ENCODE data around the gene PGBD5.

PGBD5 gene

DNA sequence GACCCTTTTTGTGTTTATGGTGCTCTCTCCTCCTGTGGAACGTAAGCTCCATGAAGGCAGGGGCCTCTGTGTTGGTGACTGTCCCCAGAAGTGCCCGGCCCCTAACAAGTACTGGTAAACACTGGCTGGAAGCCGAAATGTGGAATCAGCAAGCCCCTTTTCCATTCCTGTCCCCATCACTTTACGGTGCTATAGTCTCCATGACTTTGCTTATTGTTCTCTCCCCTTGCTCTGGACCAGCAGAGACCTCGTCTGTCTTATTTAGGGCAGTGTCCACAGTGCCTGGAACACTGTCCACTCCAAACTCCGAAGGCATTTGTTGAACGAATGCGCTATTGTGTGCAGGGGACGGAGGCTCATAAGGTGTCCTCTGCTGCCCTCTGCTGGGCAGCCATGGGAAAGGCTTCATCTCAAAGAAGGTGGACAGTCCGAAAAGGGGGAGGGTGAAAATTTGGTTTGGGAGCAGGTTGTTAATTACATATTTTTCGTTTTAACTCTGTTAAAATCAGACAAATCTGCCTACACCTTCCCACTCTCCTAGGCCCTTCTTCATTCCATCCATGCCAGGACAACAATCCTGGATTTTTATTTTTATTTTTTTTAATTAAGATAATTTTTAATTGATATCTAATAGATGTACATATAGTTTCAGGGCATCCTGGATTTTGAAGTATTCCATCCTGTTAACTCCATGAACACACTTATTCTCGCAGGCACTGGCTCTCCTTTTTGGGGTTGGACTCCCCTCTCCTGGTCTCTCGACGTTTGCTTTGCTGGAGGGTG lies 115.6 kb downstream of the PGBD5 start:
- in situ Hi-C loops (cut with MboI; ENCODE audit: low sequenced_read_pairs): loop anchor here (25.0 kb wide), 2 partner anchors 648 to 1048 kb away; partner anchors contain the start of gene RAB4A

DNA sequence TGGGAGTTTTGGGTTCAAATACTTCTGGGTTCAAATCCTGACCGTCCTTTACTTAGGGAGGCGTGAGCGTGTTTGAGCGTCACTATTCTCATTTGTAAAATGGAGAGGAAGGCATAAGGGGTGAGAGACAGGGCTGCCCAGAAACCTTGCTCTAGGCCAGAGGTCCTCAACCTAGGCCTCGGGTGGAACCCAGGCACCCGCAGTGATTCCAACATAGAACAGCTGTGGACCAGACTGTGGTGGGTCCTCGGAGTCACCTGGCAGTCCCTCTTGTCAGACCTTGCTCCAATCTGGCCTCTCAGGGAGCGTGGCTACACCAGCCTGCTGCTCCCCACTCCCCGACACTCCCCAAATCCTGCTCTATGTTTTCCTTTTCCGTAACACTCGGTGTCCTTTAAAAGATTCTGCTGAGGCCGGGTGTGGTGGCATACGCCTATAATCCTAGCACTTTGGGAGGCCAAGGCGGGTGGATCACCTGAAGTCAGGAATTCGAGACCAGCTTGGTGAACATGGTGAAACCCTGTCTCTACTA lies 116.4 kb downstream of the PGBD5 start:
- in situ Hi-C loops (cut with MboI; ENCODE audit: low sequenced_read_pairs): loop anchor here (25.0 kb wide), 2 partner anchors 647 to 1047 kb away; partner anchors contain the start of gene RAB4A

- in situ Hi-C loops (cut with MboI; ENCODE audit: low sequenced_read_pairs): loop anchor here (25.0 kb wide), 2 partner anchors 647 to 1047 kb away; partner anchors contain the start of gene RAB4A
Measured at GRCh38 chr1:230308821-230309220, 117.3 kb downstream of the PGBD5 start.

GRCh38 chr1:230308039-230308438 lies 118.1 kb downstream of the PGBD5 start:
- in situ Hi-C loops (cut with MboI; ENCODE audit: low sequenced_read_pairs): loop anchor here (25.0 kb wide), 2 partner anchors 646 to 1046 kb away; partner anchors contain the start of gene RAB4A

DNA sequence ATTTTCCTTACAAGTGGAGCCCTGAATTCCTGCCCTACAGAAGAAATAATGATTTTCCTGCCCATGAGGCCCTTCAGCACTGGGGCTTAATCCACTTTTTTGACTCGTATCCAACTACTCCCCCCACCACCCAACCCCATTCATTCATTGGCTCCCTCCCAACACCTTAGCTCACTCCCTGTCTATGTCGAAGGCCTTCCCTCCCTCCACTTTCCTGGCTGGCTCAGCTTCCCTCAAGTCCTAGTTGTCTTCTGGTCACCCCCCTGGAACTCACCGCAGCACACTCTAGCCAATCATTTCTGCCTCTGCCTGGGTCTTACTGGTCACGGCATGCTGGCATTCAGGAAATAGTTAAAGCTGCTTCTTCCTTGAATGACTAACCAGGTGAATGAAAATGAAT lies 118.9 kb downstream of the PGBD5 start:
- in situ Hi-C loops (cut with MboI; ENCODE audit: low sequenced_read_pairs): loop anchor here (25.0 kb wide), 2 partner anchors 645 to 1045 kb away; partner anchors contain the start of gene RAB4A

- in situ Hi-C loops (cut with MboI; ENCODE audit: low sequenced_read_pairs): loop anchor here (25.0 kb wide), 2 partner anchors 644 to 1044 kb away; partner anchors contain the start of gene RAB4A
Measured at GRCh38 chr1:230306169-230306568, 120.0 kb downstream of the PGBD5 start.

- in situ Hi-C loops (cut with MboI; ENCODE audit: low sequenced_read_pairs): loop anchor here (25.0 kb wide), 2 partner anchors 642 to 1042 kb away; partner anchors contain the start of gene RAB4A
Measured at GRCh38 chr1:230303822-230304221, 122.3 kb downstream of the PGBD5 start.

- in situ Hi-C loops (cut with MboI; ENCODE audit: low sequenced_read_pairs): loop anchor here (25.0 kb wide), 2 partner anchors 641 to 1041 kb away; partner anchors contain the start of gene RAB4A
Measured at GRCh38 chr1:230303069-230303468, 123.1 kb downstream of the PGBD5 start.

GRCh38 chr1:230301822-230302221 lies 124.3 kb downstream of the PGBD5 start:
- in situ Hi-C loops (cut with MboI; ENCODE audit: low sequenced_read_pairs): loop anchor here (25.0 kb wide), 2 partner anchors 640 to 1040 kb away; partner anchors contain the start of gene RAB4A

GRCh38 chr1:230301322-230301721 lies 124.8 kb downstream of the PGBD5 start:
- in situ Hi-C loops (cut with MboI; ENCODE audit: low sequenced_read_pairs): loop anchor here (25.0 kb wide), 2 partner anchors 639 to 1039 kb away; partner anchors contain the start of gene RAB4A

DNA sequence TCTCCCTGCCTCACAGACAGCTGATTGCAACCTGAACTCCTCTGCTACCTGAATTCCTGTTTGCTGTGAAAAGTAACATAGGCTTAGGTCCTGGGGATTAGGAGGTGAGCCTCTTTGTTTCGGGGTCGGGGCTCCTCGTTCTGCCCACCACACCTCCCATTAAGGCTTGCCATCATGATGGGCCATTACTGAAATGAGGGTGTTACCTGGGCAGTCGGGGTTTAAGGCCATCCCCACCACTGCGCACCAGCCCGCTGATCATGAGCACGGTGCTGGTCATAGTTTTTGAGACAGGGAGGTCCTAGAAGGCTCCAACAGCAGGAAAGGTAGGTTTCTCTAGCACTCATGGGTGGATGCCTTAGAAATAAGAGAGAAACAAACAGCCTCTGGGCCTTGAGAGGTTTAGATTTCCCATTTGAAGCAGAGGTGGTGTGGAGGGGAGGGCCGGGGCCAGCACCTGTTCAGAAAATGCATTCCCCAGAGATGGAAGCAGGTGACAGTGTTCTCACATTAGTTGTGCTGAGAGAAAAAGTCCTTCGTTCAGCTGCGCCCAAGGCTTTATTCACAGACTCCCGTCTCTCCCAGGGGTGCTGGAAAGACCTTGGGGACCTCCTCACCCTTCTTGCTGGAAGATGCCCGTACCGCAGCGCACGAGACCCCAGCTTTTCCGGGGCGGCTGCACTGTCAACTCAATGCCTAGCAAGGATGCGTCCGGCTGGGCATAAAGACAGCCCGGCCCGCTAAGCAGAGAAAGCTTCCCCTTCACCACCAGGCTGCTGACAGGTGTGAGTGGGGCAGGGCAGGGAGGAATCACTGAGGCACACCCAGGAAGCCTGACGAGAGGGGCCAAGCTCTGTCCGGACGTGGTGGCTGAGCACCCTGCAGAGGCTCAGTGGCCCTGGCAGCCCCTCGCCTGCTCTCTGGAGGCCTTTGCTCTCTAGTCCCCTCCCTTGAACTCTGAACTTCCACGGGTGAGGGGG lies 125.5 kb downstream of the PGBD5 start:
- in situ Hi-C loops (cut with MboI; ENCODE audit: low sequenced_read_pairs): loop anchor here (25.0 kb wide), 2 partner anchors 638 to 1038 kb away; partner anchors contain the start of gene RAB4A

DNA sequence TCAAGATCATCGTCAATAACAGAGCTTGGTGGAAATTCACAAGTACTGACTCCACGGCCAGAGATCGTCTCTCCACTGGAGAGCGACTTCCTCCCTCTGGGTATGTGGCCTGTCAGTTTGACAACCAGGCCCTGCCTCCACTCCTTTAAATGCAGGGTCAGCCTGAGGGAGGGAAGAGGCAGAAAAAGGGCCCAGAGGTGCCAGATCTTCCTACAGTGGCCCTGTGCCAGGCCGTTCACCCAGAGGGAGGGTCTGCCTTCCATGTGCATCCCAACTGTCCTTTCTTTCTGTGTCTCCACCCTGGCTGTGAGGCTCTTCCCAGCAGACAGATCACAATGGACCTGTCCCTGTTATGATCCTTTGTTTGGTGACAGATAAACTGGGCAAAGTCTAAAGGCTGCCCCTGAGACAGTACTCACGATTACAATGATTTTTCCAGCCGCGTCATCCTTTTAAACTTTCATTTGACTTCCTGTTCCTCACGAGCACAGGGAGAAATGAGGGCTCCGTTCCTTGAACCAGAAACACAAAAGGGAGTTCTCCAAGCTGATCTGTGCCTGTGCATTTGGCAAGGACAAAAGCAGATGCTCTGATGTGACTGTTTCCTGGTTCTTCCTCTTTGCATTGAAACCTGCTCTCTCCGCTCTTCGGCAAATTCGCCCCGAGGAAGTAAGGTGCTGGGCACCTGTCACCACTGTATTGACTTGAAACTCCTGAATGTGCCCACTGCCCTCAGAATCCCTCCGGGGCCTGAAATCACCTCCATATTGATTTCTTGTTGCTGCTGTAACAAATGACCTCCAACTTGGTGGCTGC lies 126.7 kb downstream of the PGBD5 start:
- in situ Hi-C loops (cut with MboI; ENCODE audit: low sequenced_read_pairs): loop anchor here (25.0 kb wide), 2 partner anchors 637 to 1037 kb away; partner anchors contain the start of gene RAB4A

- in situ Hi-C loops (cut with MboI; ENCODE audit: low sequenced_read_pairs): no loop called here
Measured at GRCh38 chr1:230295367-230295766, 130.8 kb downstream of the PGBD5 start.

DNA sequence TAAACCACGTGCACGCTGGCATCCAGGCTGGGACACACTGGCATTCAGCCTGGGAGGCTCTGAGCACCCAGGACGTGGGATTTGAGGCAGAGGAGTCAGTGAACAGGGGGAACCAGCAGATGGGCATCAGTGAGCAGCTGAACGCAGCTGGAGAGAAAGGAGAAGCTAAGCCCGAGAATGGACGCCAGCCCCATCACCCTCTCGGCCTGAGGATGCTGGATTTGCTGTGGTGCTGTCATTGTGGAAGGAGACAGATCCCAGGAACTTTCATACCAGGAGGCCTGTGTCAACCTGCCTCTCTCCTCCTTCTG lies 132.8 kb downstream of the PGBD5 start:
- in situ Hi-C loops (cut with MboI; ENCODE audit: low sequenced_read_pairs): no loop called here

DNA sequence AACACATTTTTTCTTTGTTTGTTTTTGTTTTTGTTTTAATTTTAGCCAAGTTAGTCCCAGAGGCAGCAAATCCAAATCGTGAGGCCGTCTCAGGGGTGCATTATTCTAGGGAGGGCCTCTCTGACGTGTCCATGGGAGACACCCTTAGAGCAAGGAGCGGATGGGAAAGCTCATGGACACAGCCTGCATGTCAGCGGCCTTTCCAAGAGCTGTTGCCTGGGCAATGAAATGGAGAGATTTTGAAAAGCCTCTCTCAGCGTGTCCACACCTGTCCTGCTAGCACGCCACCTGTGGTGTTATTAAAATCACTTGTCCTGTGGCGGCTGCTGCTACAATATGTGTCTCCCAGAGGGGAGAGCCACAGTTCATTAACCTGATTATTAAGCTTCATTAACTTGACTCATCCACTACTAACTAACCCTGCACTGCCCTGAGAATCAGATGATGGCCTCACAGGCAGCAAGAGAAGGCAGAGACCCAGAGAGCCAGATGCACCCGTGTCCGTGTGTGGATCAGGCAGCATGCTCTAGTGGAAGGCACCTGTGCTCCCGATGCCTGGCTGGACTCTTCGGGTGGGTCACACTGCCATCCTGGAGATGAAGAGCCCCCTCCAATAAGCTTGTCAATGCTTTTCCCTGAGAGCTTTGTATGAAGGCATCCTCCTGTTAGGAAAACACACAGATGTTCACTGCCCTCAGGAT lies 133.3 kb downstream of the PGBD5 start:
- in situ Hi-C loops (cut with MboI; ENCODE audit: low sequenced_read_pairs): no loop called here

DNA sequence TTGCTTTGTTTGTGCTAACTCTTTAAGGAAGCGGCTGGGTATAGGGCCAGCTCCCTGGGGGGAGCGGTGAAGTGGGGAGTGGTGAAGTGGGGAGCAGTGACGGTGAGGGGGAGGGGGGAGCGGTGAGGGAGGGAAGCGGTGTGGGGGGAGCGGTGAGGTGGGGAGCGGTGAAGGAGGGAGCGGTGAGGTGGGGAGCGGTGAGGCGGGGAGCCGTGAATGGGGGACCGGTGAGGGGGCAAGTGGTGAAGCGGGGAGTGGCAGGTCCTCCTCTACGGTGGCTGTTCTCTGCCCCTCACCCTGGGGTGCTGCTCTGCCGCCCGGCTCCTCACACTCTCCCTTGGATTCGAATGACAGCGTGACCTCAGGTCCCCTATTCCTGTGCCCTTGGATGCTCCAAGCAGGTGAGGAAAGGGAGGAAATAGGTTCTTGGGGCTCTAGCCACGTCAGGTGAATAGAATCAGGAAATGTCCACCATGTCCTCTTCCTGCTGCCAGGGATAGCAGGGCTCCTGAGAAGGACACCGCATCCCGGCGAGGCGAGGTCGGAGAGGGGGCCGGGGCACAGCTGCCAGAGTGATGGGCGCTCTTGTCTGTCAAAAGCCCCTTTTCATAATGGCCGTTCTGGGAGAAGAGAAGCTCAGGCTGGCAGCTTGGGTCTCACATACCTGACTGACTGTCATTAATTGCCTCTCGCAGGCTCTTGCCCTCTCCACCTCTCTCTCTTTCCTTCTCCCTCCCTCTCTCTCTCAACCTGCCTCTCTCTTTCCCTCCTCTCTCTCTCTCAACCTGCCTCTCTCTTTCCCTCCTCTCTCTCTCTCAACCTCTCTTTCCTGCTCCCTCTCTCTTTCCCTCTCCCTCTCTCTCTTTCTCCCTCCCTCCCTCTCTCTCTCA lies 134.2 kb downstream of the PGBD5 start:
- in situ Hi-C loops (cut with MboI; ENCODE audit: low sequenced_read_pairs): no loop called here

- in situ Hi-C loops (cut with MboI; ENCODE audit: low sequenced_read_pairs): no loop called here
Measured at GRCh38 chr1:230289350-230289644, 136.8 kb downstream of the PGBD5 start.

- in situ Hi-C loops (cut with MboI; ENCODE audit: low sequenced_read_pairs): no loop called here
Measured at GRCh38 chr1:230288641-230289349, 137.3 kb downstream of the PGBD5 start.
